Endothelial cell of umbilical vein (primary cell): ENCODE data around the gene GPR34.

Source experiments
- CTCF ChIP-seq, 2 donors: IDR thresholded peaks; 1 replicate in 1 of 2; 2 replicates in 1 of 2; pipeline ENCODE4 v1.5.1; 2011; ENCODE audit warnings: low read length in 2 of 2, mild to moderate bottlenecking in 2 of 2, moderate library complexity in 2 of 2, control low read depth in 1 of 2, inconsistent platforms in 1 of 2, low read depth in 1 of 2; ENCODE audit not compliant: insufficient read depth in 1 of 2; ENCODE audit errors: extremely low read depth in 1 of 2
- EZH2 ChIP-seq: IDR thresholded peaks from 2 replicates; pipeline ENCODE4 v1.6.1; 2012; ENCODE audit warnings: borderline replicate concordance, low read depth, mild to moderate bottlenecking, moderate library complexity, low read length, inconsistent platforms; ENCODE audit not compliant: severe bottlenecking
- FOS ChIP-seq: IDR thresholded peaks from 2 replicates; pipeline ENCODE4 v1.6.1; 2011; ENCODE audit warnings: mild to moderate bottlenecking, low read length, moderate library complexity, borderline replicate concordance; ENCODE audit not compliant: insufficient read depth
- MYC ChIP-seq: IDR thresholded peaks from one replicate; pipeline ENCODE4 v1.6.1; 2011; ENCODE audit warnings: mild to moderate bottlenecking, low read depth, low read length
- POLR2A ChIP-seq: IDR thresholded peaks from 2 replicates; pipeline ENCODE4 v1.6.1; 2012; ENCODE audit warnings: low read depth, mild to moderate bottlenecking, control low read depth, low read length
- POLR2AphosphoS5 ChIP-seq: IDR thresholded peaks from 2 replicates; pipeline ENCODE4 v1.6.1; 2012; ENCODE audit warnings: low read depth, mild to moderate bottlenecking, control low read depth, low read length, moderate library complexity; ENCODE audit not compliant: insufficient read depth
- TF ChIP-seq, protein P1 (sequence below): IDR thresholded peaks from 2 replicates; pipeline ENCODE4 v1.6.1; 2011; ENCODE audit not compliant: insufficient read depth, insufficient read length

DNA sequence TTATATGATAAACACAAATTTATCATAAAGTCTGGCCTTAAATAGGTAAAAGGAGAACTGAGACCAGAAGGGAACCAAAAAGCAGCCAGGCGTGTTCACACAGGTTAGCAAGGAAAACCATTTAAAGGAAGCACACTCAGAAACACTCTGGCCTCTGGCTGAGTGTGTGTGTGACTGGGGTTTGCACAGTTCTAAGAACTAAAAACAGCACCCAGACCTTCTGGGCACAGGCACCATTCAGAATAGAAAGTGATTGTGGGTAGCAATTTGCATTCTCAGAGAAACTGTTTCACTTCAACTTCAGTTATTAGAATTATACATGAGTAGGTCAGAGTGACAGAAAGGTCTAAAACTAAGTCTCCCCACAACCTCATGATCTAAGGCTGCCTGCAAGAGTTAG lies 45.2 kb downstream of the GPR34 start:
- no peak for TF ChIP-seq POLR2A
- no peak for TF ChIP-seq EZH2
- TF ChIP-seq CTCF (IDR thresholded peaks at IDR 0.05; ENCODE audit: extremely low read depth in 1 of 2, insufficient read depth in 1 of 2, low read depth in 1 of 2, low read length in 2 of 2) = no peak
- TF ChIP-seq POLR2AphosphoS5 = no peak
- TF ChIP-seq MYC = no peak
- TF ChIP-seq, protein P1, sequence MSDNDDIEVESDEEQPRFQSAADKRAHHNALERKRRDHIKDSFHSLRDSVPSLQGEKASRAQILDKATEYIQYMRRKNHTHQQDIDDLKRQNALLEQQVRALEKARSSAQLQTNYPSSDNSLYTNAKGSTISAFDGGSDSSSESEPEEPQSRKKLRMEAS = no peak
- no peak for TF ChIP-seq FOS
